ENCODE measurements around the gene MSANTD1. TPM values are rescaled to one million over a fixed set of nuclear protein-coding genes. Genes with fewer than 3 reads are reported as not detected.
A peak's percentile ranks its signal among the peaks of the same experiment; 100 is the strongest.

MSANTD1 gene
- total RNA-seq, 1 donor from 2014 or later = 1.2 TPM

GRCh38 chr4:3207531-3208037 is 41.4 kb upstream of the MSANTD1 start:
- Mint-ChIP-seq H3K4me1 (peaks cover 6% of the 10 kb centered on the region), H3K36me3 (ENCODE audit: low read depth) (peaks cover 15% of the 10 kb centered on the region), H3K9me3 (no peaks in the 10 kb centered on the region)

GRCh38 chr4:3208826-3209225 is 40.1 kb upstream of the MSANTD1 start:
- TF ChIP-seq, protein P1, sequence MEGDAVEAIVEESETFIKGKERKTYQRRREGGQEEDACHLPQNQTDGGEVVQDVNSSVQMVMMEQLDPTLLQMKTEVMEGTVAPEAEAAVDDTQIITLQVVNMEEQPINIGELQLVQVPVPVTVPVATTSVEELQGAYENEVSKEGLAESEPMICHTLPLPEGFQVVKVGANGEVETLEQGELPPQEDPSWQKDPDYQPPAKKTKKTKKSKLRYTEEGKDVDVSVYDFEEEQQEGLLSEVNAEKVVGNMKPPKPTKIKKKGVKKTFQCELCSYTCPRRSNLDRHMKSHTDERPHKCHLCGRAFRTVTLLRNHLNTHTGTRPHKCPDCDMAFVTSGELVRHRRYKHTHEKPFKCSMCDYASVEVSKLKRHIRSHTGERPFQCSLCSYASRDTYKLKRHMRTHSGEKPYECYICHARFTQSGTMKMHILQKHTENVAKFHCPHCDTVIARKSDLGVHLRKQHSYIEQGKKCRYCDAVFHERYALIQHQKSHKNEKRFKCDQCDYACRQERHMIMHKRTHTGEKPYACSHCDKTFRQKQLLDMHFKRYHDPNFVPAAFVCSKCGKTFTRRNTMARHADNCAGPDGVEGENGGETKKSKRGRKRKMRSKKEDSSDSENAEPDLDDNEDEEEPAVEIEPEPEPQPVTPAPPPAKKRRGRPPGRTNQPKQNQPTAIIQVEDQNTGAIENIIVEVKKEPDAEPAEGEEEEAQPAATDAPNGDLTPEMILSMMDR (conservative IDR thresholded peaks at IDR 0.05) = no peak
- no peaks in the 10 kb centered on the region for H3K27me3 Mint-ChIP-seq (ENCODE audit: low read depth)

More at GRCh38 chr4:3207531-3208037, 41.4 kb upstream of the MSANTD1 start:
- Mint-ChIP-seq H3K4me3 (no peak overlapping the region), H3K27ac (ENCODE audit: unreplicated experiment) (no peak overlapping the region), H3K27me3 (ENCODE audit: low read depth) (no peaks in the 10 kb centered on the region)
- DNase-seq (ENCODE audit: low read depth, low spot score) = no peak
- TF ChIP-seq, protein P1 (conservative IDR thresholded peaks at IDR 0.05) = peak; percentile 18

GRCh38 chr4:3209551-3210325 is 39.2 kb upstream of the MSANTD1 start:
- H3K27ac Mint-ChIP-seq (ENCODE audit: unreplicated experiment) = no peak overlapping the region
- H3K27me3 Mint-ChIP-seq (ENCODE audit: low read depth) = no peaks in the 10 kb centered on the region
- H3K4me3 Mint-ChIP-seq = no peak overlapping the region
- TF ChIP-seq, protein P1 (conservative IDR thresholded peaks at IDR 0.05) = no peak
- DNase-seq (ENCODE audit: low read depth, low spot score) = no peak
- H3K9me3 Mint-ChIP-seq = no peaks in the 10 kb centered on the region
- H3K4me1 Mint-ChIP-seq = peaks cover 6% of the 10 kb centered on the region
- H3K36me3 Mint-ChIP-seq (ENCODE audit: low read depth) = peaks cover 19% of the 10 kb centered on the region

More at GRCh38 chr4:3208826-3209225, 40.1 kb upstream of the MSANTD1 start:
- H3K4me3 Mint-ChIP-seq = no peak overlapping the region
- H3K9me3 Mint-ChIP-seq = no peaks in the 10 kb centered on the region
- peaks cover 19% of the 10 kb centered on the region for H3K36me3 Mint-ChIP-seq (ENCODE audit: low read depth)
- DNase-seq (ENCODE audit: low read depth, low spot score) = no peak
- H3K27ac Mint-ChIP-seq (ENCODE audit: unreplicated experiment) = no peak overlapping the region
- H3K4me1 Mint-ChIP-seq = peaks cover 6% of the 10 kb centered on the region

GRCh38 chr4:3210467-3210866 is 38.5 kb upstream of the MSANTD1 start:
- H3K27ac Mint-ChIP-seq (ENCODE audit: unreplicated experiment) = no peak overlapping the region
- no peak overlapping the region for H3K4me3 Mint-ChIP-seq
- TF ChIP-seq, protein P1 (conservative IDR thresholded peaks at IDR 0.05) = no peak
- H3K9me3 Mint-ChIP-seq = no peaks in the 10 kb centered on the region
- no peak for DNase-seq (ENCODE audit: low read depth, low spot score)
- H3K27me3 Mint-ChIP-seq (ENCODE audit: low read depth) = no peaks in the 10 kb centered on the region
- H3K4me1 Mint-ChIP-seq = peaks cover 6% of the 10 kb centered on the region
- H3K36me3 Mint-ChIP-seq (ENCODE audit: low read depth) = peaks cover 21% of the 10 kb centered on the region

DNA sequence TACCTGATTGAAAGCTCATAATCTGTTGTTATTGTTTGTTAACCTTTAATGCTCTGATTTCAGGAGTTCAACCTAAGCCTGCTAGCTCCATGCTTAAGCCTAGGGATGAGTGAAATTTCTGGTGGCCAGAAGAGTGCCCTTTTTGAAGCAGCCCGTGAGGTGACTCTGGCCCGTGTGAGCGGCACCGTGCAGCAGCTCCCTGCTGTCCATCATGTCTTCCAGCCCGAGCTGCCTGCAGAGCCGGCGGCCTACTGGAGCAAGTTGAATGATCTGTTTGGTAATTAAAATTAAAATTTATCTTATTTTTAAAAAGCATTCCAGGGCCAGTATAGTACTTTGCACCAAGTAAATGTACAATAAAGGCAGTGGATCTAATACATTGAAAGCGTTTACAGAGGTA is 37.1 kb upstream of the MSANTD1 start:
- peaks cover 21% of the 10 kb centered on the region for H3K36me3 Mint-ChIP-seq (ENCODE audit: low read depth)
- no peaks in the 10 kb centered on the region for H3K27me3 Mint-ChIP-seq (ENCODE audit: low read depth)
- no peaks in the 10 kb centered on the region for H3K9me3 Mint-ChIP-seq

More for the DNA sequence above, 37.1 kb upstream of the MSANTD1 start:
- DNase-seq (ENCODE audit: low read depth, low spot score) = no peak
- Mint-ChIP-seq H3K27ac (ENCODE audit: unreplicated experiment) (no peak overlapping the region), H3K4me3 (no peak overlapping the region), H3K4me1 (no peaks in the 10 kb centered on the region)
- TF ChIP-seq, protein P1 (conservative IDR thresholded peaks at IDR 0.05) = no peak

Measured in neural crest cell (in vitro differentiated cells).